ENCODE data around the gene SLC34A1.

SLC34A1 gene

GRCh38 chr5:177387405-177387804 lies 3.2 kb downstream of the SLC34A1 start:
- no peaks in the 10 kb centered on the region for H3K27me3 ChIP-seq (ENCODE audit: control insufficient read depth, insufficient read depth, low read length)
- H3K36me3 ChIP-seq (ENCODE audit: control insufficient read depth, insufficient read depth, low read length): no peaks in the 10 kb centered on the region
- peaks cover 7% of the 10 kb centered on the region for H3K4me1 ChIP-seq (ENCODE audit: control insufficient read depth, insufficient read depth, low read length)

GRCh38 chr5:177388521-177389052 lies 4.4 kb downstream of the SLC34A1 start:
- no peak overlapping the region for H3K4me3 ChIP-seq (ENCODE audit: low read length)
- H3K9ac ChIP-seq (ENCODE audit: low read length): no peak overlapping the region
- H3K4me1 ChIP-seq (ENCODE audit: control insufficient read depth, insufficient read depth, low read length): peaks cover 7% of the 10 kb centered on the region
- H3K36me3 ChIP-seq (ENCODE audit: control insufficient read depth, insufficient read depth, low read length): no peaks in the 10 kb centered on the region
- no peaks in the 10 kb centered on the region for H3K27me3 ChIP-seq (ENCODE audit: control insufficient read depth, insufficient read depth, low read length)
- no peaks in the 10 kb centered on the region for H3K9me3 ChIP-seq (ENCODE audit: control insufficient read depth, low read length)

More at GRCh38 chr5:177387405-177387804, 3.2 kb downstream of the SLC34A1 start:
- H3K9ac ChIP-seq (ENCODE audit: low read length): no peak overlapping the region
- no peaks in the 10 kb centered on the region for H3K9me3 ChIP-seq (ENCODE audit: control insufficient read depth, low read length)
- H3K4me3 ChIP-seq (ENCODE audit: low read length): no peak overlapping the region

- Histone ChIP-seq H3K36me3 (ENCODE audit: control insufficient read depth, insufficient read depth, low read length) (no peaks in the 10 kb centered on the region), H3K4me1 (ENCODE audit: control insufficient read depth, insufficient read depth, low read length) (peaks cover 7% of the 10 kb centered on the region), H3K27me3 (ENCODE audit: control insufficient read depth, insufficient read depth, low read length) (no peaks in the 10 kb centered on the region), H3K4me3 (ENCODE audit: low read length) (no peak overlapping the region), H3K9me3 (ENCODE audit: control insufficient read depth, low read length) (no peaks in the 10 kb centered on the region), H3K9ac (ENCODE audit: low read length) (no peak overlapping the region)
These were observed 5.3 kb downstream of the SLC34A1 start for GRCh38 chr5:177389241-177390169.

GRCh38 chr5:177390363-177391300 lies 6.4 kb downstream of the SLC34A1 start:
- H3K9me3 ChIP-seq (ENCODE audit: control insufficient read depth, low read length): no peaks in the 10 kb centered on the region
- H3K27me3 ChIP-seq (ENCODE audit: control insufficient read depth, insufficient read depth, low read length): no peaks in the 10 kb centered on the region
- no peak overlapping the region for H3K4me3 ChIP-seq (ENCODE audit: low read length)
- no peak overlapping the region for H3K9ac ChIP-seq (ENCODE audit: low read length)
- H3K4me1 ChIP-seq (ENCODE audit: control insufficient read depth, insufficient read depth, low read length): peaks cover 7% of the 10 kb centered on the region
- no peaks in the 10 kb centered on the region for H3K36me3 ChIP-seq (ENCODE audit: control insufficient read depth, insufficient read depth, low read length)

GRCh38 chr5:177392765-177393164 lies 8.5 kb downstream of the SLC34A1 start:
- H3K9ac ChIP-seq (ENCODE audit: low read length): no peak overlapping the region
- H3K9me3 ChIP-seq (ENCODE audit: control insufficient read depth, low read length): no peaks in the 10 kb centered on the region
- H3K4me1 ChIP-seq (ENCODE audit: control insufficient read depth, insufficient read depth, low read length): peaks cover 7% of the 10 kb centered on the region
- H3K4me3 ChIP-seq (ENCODE audit: low read length): no peak overlapping the region
- no peaks in the 10 kb centered on the region for H3K36me3 ChIP-seq (ENCODE audit: control insufficient read depth, insufficient read depth, low read length)
- H3K27me3 ChIP-seq (ENCODE audit: control insufficient read depth, insufficient read depth, low read length): peaks cover 3% of the 10 kb centered on the region

- no peak overlapping the region for H3K4me3 ChIP-seq (ENCODE audit: low read length)
- peaks cover 3% of the 10 kb centered on the region for H3K27me3 ChIP-seq (ENCODE audit: control insufficient read depth, insufficient read depth, low read length)
- no peaks in the 10 kb centered on the region for H3K36me3 ChIP-seq (ENCODE audit: control insufficient read depth, insufficient read depth, low read length)
- no peak overlapping the region for H3K9ac ChIP-seq (ENCODE audit: low read length)
- H3K4me1 ChIP-seq (ENCODE audit: control insufficient read depth, insufficient read depth, low read length): peaks cover 7% of the 10 kb centered on the region
- H3K9me3 ChIP-seq (ENCODE audit: control insufficient read depth, low read length): no peaks in the 10 kb centered on the region
These were observed 9.1 kb downstream of the SLC34A1 start for GRCh38 chr5:177393206-177393765.

- Histone ChIP-seq H3K9ac (ENCODE audit: low read length) (no peak overlapping the region), H3K27me3 (ENCODE audit: control insufficient read depth, insufficient read depth, low read length) (peaks cover 3% of the 10 kb centered on the region), H3K4me3 (ENCODE audit: low read length) (no peak overlapping the region), H3K4me1 (ENCODE audit: control insufficient read depth, insufficient read depth, low read length) (peaks cover 7% of the 10 kb centered on the region), H3K36me3 (ENCODE audit: control insufficient read depth, insufficient read depth, low read length) (no peaks in the 10 kb centered on the region), H3K9me3 (ENCODE audit: control insufficient read depth, low read length) (no peaks in the 10 kb centered on the region)
These were observed 9.8 kb downstream of the SLC34A1 start for GRCh38 chr5:177393990-177394389.

GRCh38 chr5:177396078-177396477 lies 11.8 kb downstream of the SLC34A1 start:
- Histone ChIP-seq H3K27me3 (ENCODE audit: control insufficient read depth, insufficient read depth, low read length) (peaks cover 15% of the 10 kb centered on the region), H3K4me1 (ENCODE audit: control insufficient read depth, insufficient read depth, low read length) (peaks cover 12% of the 10 kb centered on the region), H3K9me3 (ENCODE audit: control insufficient read depth, low read length) (no peaks in the 10 kb centered on the region), H3K36me3 (ENCODE audit: control insufficient read depth, insufficient read depth, low read length) (no peaks in the 10 kb centered on the region), H3K9ac (ENCODE audit: low read length) (no peak overlapping the region), H3K4me3 (ENCODE audit: low read length) (no peak overlapping the region)

- Histone ChIP-seq H3K27me3 (ENCODE audit: control insufficient read depth, insufficient read depth, low read length) (peaks cover 23% of the 10 kb centered on the region), H3K9ac (ENCODE audit: low read length) (no peak overlapping the region), H3K36me3 (ENCODE audit: control insufficient read depth, insufficient read depth, low read length) (no peaks in the 10 kb centered on the region), H3K9me3 (ENCODE audit: control insufficient read depth, low read length) (no peaks in the 10 kb centered on the region), H3K4me3 (ENCODE audit: low read length) (no peak overlapping the region), H3K4me1 (ENCODE audit: control insufficient read depth, insufficient read depth, low read length) (peaks cover 12% of the 10 kb centered on the region)
These were observed 12.6 kb downstream of the SLC34A1 start for GRCh38 chr5:177396807-177397206.

GRCh38 chr5:177397875-177398390 lies 13.7 kb downstream of the SLC34A1 start:
- no peak overlapping the region for H3K4me3 ChIP-seq (ENCODE audit: low read length)
- no peaks in the 10 kb centered on the region for H3K36me3 ChIP-seq (ENCODE audit: control insufficient read depth, insufficient read depth, low read length)
- peaks cover 22% of the 10 kb centered on the region for H3K4me1 ChIP-seq (ENCODE audit: control insufficient read depth, insufficient read depth, low read length)
- H3K9ac ChIP-seq (ENCODE audit: low read length): no peak overlapping the region
- peaks cover 34% of the 10 kb centered on the region for H3K27me3 ChIP-seq (ENCODE audit: control insufficient read depth, insufficient read depth, low read length)
- no peaks in the 10 kb centered on the region for H3K9me3 ChIP-seq (ENCODE audit: control insufficient read depth, low read length)

- Histone ChIP-seq H3K36me3 (ENCODE audit: control insufficient read depth, insufficient read depth, low read length) (no peaks in the 10 kb centered on the region), H3K9ac (ENCODE audit: low read length) (no peak within 1 kb of the TSS), H3K27me3 (ENCODE audit: control insufficient read depth, insufficient read depth, low read length) (peaks cover 48% of the 10 kb centered on the region), H3K4me3 (ENCODE audit: low read length) (no peak within 1 kb of the TSS), H3K4me1 (ENCODE audit: control insufficient read depth, insufficient read depth, low read length) (peaks cover 45% of the 10 kb centered on the region), H3K9me3 (ENCODE audit: control insufficient read depth, low read length) (no peaks in the 10 kb centered on the region)
These were observed 16.0 kb downstream of the SLC34A1 start, which contains the start of gene PFN3 for GRCh38 chr5:177399997-177400868. Gene PFN3, minus strand, starts transcription at chr5:177400661. Its CDS starts 85 bp downstream, at chr5:177400576.
